Liver (tissue), 9 donors: Measurements from ENCODE around the gene ARMC9. TPM values are rescaled to one million over a fixed set of nuclear protein-coding genes. Genes with fewer than 3 reads are reported as not detected.
"Not testable (repeated sequence)": the region's sequence is repeated elsewhere in the genome, so short reads cannot be mapped to it uniquely, and the experiment has no call there.

Experiments
- DNase-seq: peaks from one replicate; pipeline ENCODE4 v3.0.0-alpha.2; 2017; ENCODE audit warnings: low spot score
- H3K27ac ChIP-seq, 2 donors: one replicate each; pipeline ENCODE4 v1.7.0; 2013; ENCODE audit warnings: inconsistent platforms in 2 of 2, low read length in 2 of 2, control low read depth in 1 of 2, low read depth in 1 of 2, mild to moderate bottlenecking in 1 of 2
- H3K27me3 ChIP-seq, 4 donors: one replicate each; pipeline versions ENCODE4 v1.6.1 to v1.7.0; 2013; ENCODE audit warnings: low read length in 3 of 4, inconsistent platforms in 1 of 4, mild to moderate bottlenecking in 1 of 4, moderate library complexity in 1 of 4; ENCODE audit not compliant: control insufficient read depth in 4 of 4, insufficient read depth in 4 of 4
- H3K36me3 ChIP-seq, 4 donors: one replicate each; pipeline versions ENCODE4 v1.6.1 to v1.7.0; 2013; ENCODE audit warnings: low read length in 3 of 4, mild to moderate bottlenecking in 3 of 4, low read depth in 1 of 4, moderate library complexity in 1 of 4; ENCODE audit not compliant: control insufficient read depth in 4 of 4, insufficient read depth in 3 of 4
- H3K4me1 ChIP-seq, 4 donors: one replicate each; pipeline versions ENCODE4 v1.6.1 to v1.7.0; 2013; ENCODE audit warnings: low read length in 3 of 4, mild to moderate bottlenecking in 3 of 4, moderate library complexity in 1 of 4; ENCODE audit not compliant: control insufficient read depth in 4 of 4, insufficient read depth in 4 of 4
- H3K4me3 ChIP-seq, 3 donors: one replicate each; pipeline versions ENCODE4 v1.6.1 to v1.7.0; 2013; ENCODE audit warnings: low read length in 3 of 3, control low read depth in 1 of 3, low read depth in 1 of 3, mild to moderate bottlenecking in 1 of 3
- H3K9ac ChIP-seq, 2 donors: one replicate each; pipeline ENCODE4 v1.7.0; 2013; ENCODE audit warnings: low read length in 2 of 2, mild to moderate bottlenecking in 2 of 2, moderate library complexity in 2 of 2, control low read depth in 1 of 2, low read depth in 1 of 2
- H3K9me3 ChIP-seq, 4 donors: one replicate each; pipeline versions ENCODE4 v1.6.1 to v1.7.0; 2013; ENCODE audit warnings: low read length in 3 of 4; ENCODE audit not compliant: control insufficient read depth in 4 of 4
- CTCF ChIP-seq: fragments of 150-350 bp; IDR thresholded peaks from 2 replicates; pipeline ENCODE4 v1.5.1; 2017; ENCODE audit warnings: improper control_type of control experiment, low read depth, low read length; ENCODE audit not compliant: missing input control
- EGR1 ChIP-seq, 2 donors: IDR thresholded peaks; 2 replicates each; pipeline ENCODE4 v1.6.1; 2016 to 2018; ENCODE audit warnings: antibody characterized with exemption in 2 of 2, low read depth in 2 of 2
- FOXA2 ChIP-seq: IDR thresholded peaks from 2 replicates; pipeline ENCODE4 v1.6.1; 2016; ENCODE audit warnings: antibody characterized with exemption
- HNF4A ChIP-seq, 2 donors: conservative IDR thresholded peaks; 2 replicates each; pipeline ENCODE4 v1.6.1; 2016; ENCODE audit warnings: antibody characterized with exemption in 2 of 2, mild to moderate bottlenecking in 2 of 2
- HNF4G ChIP-seq: IDR thresholded peaks from 2 replicates; pipeline ENCODE4 v1.6.1; 2016; ENCODE audit warnings: antibody characterized with exemption
- NR2F2 ChIP-seq: IDR thresholded peaks from 2 replicates; pipeline ENCODE4 v1.6.1; 2016; ENCODE audit warnings: antibody characterized with exemption
- RXRA ChIP-seq, 2 donors: IDR thresholded peaks; 2 replicates each; pipeline ENCODE4 v1.6.1; 2017 to 2018; ENCODE audit warnings: antibody characterized with exemption in 2 of 2, mild to moderate bottlenecking in 1 of 2
- SP1 ChIP-seq: IDR thresholded peaks from 2 replicates; pipeline ENCODE4 v1.6.1; 2018; ENCODE audit warnings: antibody characterized with exemption, mild to moderate bottlenecking
- YY1 ChIP-seq: IDR thresholded peaks from 2 replicates; pipeline ENCODE4 v1.6.1; 2016; ENCODE audit warnings: antibody characterized with exemption, mild to moderate bottlenecking
- WGBS: extraction: QIAGEN DNeasy Blood & Tissue Kit; methylation state at CpG from one replicate; pipeline ENCODE4 v1.1.7; 2013; 5-methylcytosine and 5-hydroxymethylcytosine counted together
- polyA plus RNA-seq, 2 donors: library from polyadenylated mRNA; stranded (reverse) in 1 of 2; unstranded in 1 of 2; fragments of 200-250 nt in 1 of 2; fragments of >200 nt in 1 of 2; fragmentation: Nextera tagmentation in 1 of 2; extraction: Ambion mirVana in 1 of 2; gene quantifications; one replicate each; pipeline versions ENCODE4 v1.2.1 to v1.2.3, GENCODE V29; 2013 to 2015
- total RNA-seq, 2 donors: library from RNA; depleted of rRNA; stranded (reverse); fragments of >200 nt; gene quantifications; one replicate each; pipeline ENCODE4 v1.2.3, GENCODE V29; 2014
- TF ChIP-seq, protein P1 (sequence below): IDR thresholded peaks from 2 replicates; pipeline ENCODE4 v1.6.1; 2016; ENCODE audit warnings: antibody characterized with exemption
- TF ChIP-seq, protein P2 (sequence below): IDR thresholded peaks from 2 replicates; pipeline ENCODE4 v1.6.1; 2016; ENCODE audit warnings: antibody characterized with exemption, mild to moderate bottlenecking
- donor health status: healthy.
- donor health status: healthy.
- donor health status: healthy.
- donor health status: healthy.
- donor health status: healthy.

Gene ARMC9
- total and polyA plus RNA-seq, 4 donors, result 1.1 to 2.3 (median 1.8) TPM

DNA sequence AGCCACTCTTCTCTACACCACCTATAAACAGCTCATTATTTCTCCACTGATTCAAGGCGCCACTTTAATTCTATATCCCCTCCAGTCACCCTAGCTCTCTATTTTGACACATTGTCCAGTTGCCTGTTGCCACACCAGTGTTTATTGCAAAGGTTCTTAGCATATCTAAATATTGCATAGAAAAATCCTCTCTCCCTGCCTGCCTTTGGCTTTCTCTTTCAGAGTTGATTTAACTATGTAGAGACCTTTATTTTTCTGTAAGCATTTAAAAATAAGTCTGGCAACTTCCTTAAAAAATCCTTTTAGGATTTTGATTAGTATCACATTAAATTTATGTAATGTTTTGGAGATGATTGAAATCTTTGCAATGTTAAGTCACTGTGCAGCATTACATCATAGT is 149.2 kb downstream of the ARMC9 start:
- no peak for DNase-seq
- H3K27me3 ChIP-seq, result no peaks in the 10 kb centered on the region
- H3K36me3 ChIP-seq, result no peaks in the 10 kb centered on the region
- no peak overlapping the region for H3K9ac ChIP-seq
- TF ChIP-seq, protein P1, sequence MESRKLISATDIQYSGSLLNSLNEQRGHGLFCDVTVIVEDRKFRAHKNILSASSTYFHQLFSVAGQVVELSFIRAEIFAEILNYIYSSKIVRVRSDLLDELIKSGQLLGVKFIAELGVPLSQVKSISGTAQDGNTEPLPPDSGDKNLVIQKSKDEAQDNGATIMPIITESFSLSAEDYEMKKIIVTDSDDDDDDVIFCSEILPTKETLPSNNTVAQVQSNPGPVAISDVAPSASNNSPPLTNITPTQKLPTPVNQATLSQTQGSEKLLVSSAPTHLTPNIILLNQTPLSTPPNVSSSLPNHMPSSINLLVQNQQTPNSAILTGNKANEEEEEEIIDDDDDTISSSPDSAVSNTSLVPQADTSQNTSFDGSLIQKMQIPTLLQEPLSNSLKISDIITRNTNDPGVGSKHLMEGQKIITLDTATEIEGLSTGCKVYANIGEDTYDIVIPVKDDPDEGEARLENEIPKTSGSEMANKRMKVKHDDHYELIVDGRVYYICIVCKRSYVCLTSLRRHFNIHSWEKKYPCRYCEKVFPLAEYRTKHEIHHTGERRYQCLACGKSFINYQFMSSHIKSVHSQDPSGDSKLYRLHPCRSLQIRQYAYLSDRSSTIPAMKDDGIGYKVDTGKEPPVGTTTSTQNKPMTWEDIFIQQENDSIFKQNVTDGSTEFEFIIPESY, result no peak
- no peak for TF ChIP-seq RXRA (IDR thresholded peaks at IDR 0.05)
- no peak for TF ChIP-seq NR2F2
- no peaks in the 10 kb centered on the region for H3K4me1 ChIP-seq
- H3K4me3 ChIP-seq, result no peak overlapping the region
- no peak overlapping the region for H3K27ac ChIP-seq
- 94% methylated on average over 1 of the region's 1 CpG for WGBS
- no peaks in the 10 kb centered on the region for H3K9me3 ChIP-seq

GRCh38 chr2:231348173-231348572 is 149.7 kb downstream of the ARMC9 start:
- H3K27ac ChIP-seq, result no peak overlapping the region
- 81% methylated on average over 2 of the region's 2 CpGs for WGBS

DNA sequence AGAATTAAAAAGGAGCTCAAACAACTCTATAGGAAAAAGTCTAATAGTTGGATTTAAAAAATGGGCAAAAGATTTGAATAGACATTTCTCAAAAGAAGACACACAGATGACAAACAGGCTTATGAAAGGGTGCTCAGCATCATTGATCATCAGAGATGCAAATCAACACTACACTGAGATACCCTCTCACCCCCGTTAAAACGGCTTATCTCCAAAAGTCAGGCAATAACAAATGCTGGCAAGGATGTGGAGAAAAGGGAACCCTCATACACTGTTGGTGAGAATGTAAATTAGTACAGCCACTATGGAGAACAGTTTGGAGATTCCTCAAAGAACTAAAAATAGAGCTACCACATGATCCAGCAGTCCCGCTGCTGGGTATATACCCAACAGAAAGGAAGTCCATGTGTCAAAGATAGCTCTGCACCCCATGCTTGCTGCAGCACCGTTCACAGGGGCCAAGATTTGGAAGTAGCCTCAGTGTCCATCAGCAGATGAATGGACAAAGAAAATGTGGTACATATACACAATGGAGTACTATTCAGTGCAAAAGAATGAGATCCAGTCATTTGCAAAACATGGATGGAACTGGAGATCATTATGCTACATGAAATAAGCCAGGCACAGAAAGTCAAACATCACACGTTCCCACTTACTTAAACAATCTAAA is 150.4 kb downstream of the ARMC9 start:
- TF ChIP-seq FOXA2 (no peak), EGR1 (IDR thresholded peaks at IDR 0.05; ENCODE audit: low read depth in 2 of 2) (no peak), HNF4A (conservative IDR thresholded peaks at IDR 0.05) (no peak), CTCF (no peak), SP1 (no peak), YY1 (no peak), HNF4G (no peak)
- TF ChIP-seq, protein P1, result no peak
- WGBS, result 59% methylated on average over 5 of the region's 5 CpGs
- no peak for DNase-seq
- H3K27ac ChIP-seq, result no peak overlapping the region
- H3K9me3 ChIP-seq, result no peaks in the 10 kb centered on the region
- H3K36me3 ChIP-seq, result no peaks in the 10 kb centered on the region
- H3K4me1 ChIP-seq, result no peaks in the 10 kb centered on the region
- H3K27me3 ChIP-seq, result no peaks in the 10 kb centered on the region
- no peak overlapping the region for H3K4me3 ChIP-seq
- no peak overlapping the region for H3K9ac ChIP-seq

More at GRCh38 chr2:231348173-231348572, 149.7 kb downstream of the ARMC9 start:
- H3K27me3 ChIP-seq, result no peaks in the 10 kb centered on the region
- H3K4me3 ChIP-seq, result no peak overlapping the region
- DNase-seq, result no peak
- TF ChIP-seq, protein P2, sequence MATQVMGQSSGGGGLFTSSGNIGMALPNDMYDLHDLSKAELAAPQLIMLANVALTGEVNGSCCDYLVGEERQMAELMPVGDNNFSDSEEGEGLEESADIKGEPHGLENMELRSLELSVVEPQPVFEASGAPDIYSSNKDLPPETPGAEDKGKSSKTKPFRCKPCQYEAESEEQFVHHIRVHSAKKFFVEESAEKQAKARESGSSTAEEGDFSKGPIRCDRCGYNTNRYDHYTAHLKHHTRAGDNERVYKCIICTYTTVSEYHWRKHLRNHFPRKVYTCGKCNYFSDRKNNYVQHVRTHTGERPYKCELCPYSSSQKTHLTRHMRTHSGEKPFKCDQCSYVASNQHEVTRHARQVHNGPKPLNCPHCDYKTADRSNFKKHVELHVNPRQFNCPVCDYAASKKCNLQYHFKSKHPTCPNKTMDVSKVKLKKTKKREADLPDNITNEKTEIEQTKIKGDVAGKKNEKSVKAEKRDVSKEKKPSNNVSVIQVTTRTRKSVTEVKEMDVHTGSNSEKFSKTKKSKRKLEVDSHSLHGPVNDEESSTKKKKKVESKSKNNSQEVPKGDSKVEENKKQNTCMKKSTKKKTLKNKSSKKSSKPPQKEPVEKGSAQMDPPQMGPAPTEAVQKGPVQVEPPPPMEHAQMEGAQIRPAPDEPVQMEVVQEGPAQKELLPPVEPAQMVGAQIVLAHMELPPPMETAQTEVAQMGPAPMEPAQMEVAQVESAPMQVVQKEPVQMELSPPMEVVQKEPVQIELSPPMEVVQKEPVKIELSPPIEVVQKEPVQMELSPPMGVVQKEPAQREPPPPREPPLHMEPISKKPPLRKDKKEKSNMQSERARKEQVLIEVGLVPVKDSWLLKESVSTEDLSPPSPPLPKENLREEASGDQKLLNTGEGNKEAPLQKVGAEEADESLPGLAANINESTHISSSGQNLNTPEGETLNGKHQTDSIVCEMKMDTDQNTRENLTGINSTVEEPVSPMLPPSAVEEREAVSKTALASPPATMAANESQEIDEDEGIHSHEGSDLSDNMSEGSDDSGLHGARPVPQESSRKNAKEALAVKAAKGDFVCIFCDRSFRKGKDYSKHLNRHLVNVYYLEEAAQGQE, result no peak
- no peak for TF ChIP-seq RXRA (IDR thresholded peaks at IDR 0.05)
- no peak for TF ChIP-seq SP1
- no peaks in the 10 kb centered on the region for H3K4me1 ChIP-seq
- H3K36me3 ChIP-seq, result no peaks in the 10 kb centered on the region
- no peaks in the 10 kb centered on the region for H3K9me3 ChIP-seq
- no peak overlapping the region for H3K9ac ChIP-seq

DNA sequence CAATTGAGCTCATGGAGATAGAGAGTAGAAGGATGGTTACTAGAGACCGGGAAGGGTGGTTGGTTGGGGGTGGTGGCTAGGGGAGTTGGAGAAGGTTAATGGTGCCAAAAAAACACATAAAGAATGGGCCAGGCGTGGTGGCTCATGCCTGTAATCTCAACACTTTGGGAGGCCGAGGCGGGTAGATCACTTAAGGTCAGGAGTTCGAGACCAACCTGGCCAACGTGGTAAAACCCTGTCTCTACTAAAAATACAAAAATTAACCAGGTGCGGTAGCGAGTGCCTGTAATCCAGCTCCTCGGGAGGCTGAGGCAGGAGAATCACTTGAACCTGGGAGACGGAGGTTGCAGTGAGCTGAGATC is 150.9 kb downstream of the ARMC9 start:
- not testable (repeated sequence) for H3K9me3 ChIP-seq, H3K36me3 ChIP-seq, H3K27ac ChIP-seq, DNase-seq, H3K9ac ChIP-seq, H3K27me3 ChIP-seq, H3K4me3 ChIP-seq, H3K4me1 ChIP-seq
- 95% methylated on average over 10 of the region's 10 CpGs for WGBS
